ENCODE measurements around the gene PLXNA3. TPM values are rescaled to one million over a fixed set of nuclear protein-coding genes. Genes with fewer than 3 reads are reported as not detected.

The PLXNA3 gene
- total RNA-seq, 2 experiments from 2014 or later, result 48.9 to 53.6 TPM

DNA sequence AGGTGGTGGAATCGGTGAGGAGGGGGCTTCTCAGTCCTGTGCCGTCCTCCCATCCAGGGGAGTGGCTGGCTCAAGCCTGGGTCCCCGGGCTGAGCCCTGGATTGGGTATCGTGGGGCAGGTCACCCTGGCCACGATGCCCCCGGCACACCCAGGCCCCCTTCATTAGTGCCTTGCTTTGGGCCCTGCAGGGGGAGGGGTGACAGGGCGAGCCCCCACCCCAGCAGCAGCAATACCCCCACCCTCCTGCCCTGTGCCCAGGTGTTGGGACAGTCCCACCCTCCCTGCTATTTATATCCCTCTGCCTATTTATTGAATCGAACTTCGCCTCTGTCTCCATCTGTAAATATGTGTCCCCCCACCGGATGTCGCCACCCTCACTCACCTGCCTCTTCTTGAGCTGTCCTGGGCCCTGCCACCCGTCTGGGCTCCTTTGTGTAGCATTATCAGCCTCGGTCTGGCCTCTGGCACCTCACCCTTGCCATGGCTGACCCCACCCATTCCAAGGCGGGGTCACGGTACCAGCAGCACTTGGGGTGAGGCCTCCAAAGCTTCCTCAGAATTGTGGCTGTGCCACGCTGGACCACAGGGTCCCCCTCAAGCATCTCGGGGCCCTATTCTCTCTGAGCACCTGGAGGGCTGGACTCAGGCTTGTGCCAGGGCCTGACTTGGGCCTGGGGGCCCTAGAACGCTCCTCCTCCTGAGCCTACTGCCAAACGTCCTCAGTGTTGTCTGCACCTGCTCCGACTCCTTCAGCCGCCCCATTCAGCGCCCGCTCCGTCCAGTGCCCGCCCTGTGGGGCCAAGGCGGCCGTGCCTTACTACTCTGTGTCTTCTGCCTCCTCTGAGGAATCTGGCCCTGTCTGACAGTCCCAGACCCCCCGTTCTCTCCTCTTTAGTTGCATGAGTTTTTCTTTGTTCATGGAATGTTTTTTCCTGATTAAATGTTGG, 14.9 kb downstream of the PLXNA3 start:
- ChIA-PET CTCF (no interaction called here), POLR2A (interaction anchor here (0.7 kb wide), 1 partner anchor 116 kb away, joined by 3 read pairs; no protein-coding TSS in a partner anchor)
- no peak overlapping the region for H3K4me3 Mint-ChIP-seq
- no peaks in the 10 kb centered on the region for H3K27me3 Mint-ChIP-seq (ENCODE audit: low read depth)
- H3K4me1 Mint-ChIP-seq (ENCODE audit: low read depth), result peaks cover 16% of the 10 kb centered on the region
- H3K9me3 Mint-ChIP-seq (ENCODE audit: insufficient read depth), result no peaks in the 10 kb centered on the region
- ATAC-seq (peak; percentile 21), DNase-seq (no peak)
- peak overlapping the region; percentile 28 for H3K27ac Mint-ChIP-seq
- peaks cover 16% of the 10 kb centered on the region for H3K36me3 Mint-ChIP-seq (ENCODE audit: low read depth)

DNA sequence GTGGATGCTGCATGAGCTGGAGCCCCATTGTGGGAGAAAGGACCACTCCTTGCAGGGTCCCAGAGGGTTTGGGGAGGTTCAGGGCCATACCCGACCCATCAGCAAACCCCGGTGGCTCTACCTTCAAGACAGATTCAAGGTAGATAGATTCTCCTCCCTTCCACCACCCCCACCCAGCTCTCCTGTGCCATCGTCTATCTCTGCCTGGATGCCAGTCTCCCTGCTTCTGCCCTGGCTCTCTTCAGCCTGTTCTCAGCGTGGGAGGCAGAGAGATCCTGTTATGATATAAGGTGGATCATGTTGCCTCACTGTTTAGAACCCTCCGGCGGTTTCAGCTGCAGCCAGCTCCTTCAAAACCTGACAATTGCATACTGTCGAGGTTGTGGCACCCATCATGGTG, 15.6 kb downstream of the PLXNA3 start:
- Mint-ChIP-seq H3K36me3 (ENCODE audit: low read depth) (peaks cover 16% of the 10 kb centered on the region), H3K9me3 (ENCODE audit: insufficient read depth) (no peaks in the 10 kb centered on the region), H3K27ac (peak overlapping the region; percentile 28), H3K27me3 (ENCODE audit: low read depth) (no peaks in the 10 kb centered on the region), H3K4me1 (ENCODE audit: low read depth) (peaks cover 16% of the 10 kb centered on the region), H3K4me3 (no peak overlapping the region)
- ChIA-PET CTCF (no interaction called here), POLR2A (no interaction called here)
- ATAC-seq, result no peak
- no peak for DNase-seq

DNA sequence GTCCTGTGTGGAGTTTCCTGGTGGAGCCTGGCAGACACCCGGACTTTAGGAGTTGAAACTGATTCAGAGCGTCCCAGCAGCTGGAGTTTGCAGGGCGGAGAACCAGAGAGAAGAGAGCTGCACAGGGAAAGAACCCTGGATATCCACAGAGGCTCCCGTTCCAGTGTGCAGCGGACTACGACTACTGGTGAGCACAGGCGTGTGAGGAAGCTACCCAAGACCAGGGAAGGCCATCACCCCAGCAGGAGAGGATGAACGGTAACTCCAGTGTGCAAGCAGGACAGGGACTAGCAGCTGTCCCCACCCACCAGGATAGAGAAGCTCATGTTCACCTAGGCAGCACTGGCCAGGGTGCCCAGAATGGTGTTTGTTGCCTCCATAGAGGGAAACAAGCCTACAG, 18.7 kb downstream of the PLXNA3 start:
- H3K27ac Mint-ChIP-seq, result no peak overlapping the region
- ATAC-seq (no peak), DNase-seq (no peak)
- H3K27me3 Mint-ChIP-seq (ENCODE audit: low read depth), result no peaks in the 10 kb centered on the region
- H3K4me3 Mint-ChIP-seq, result no peak overlapping the region
- no peaks in the 10 kb centered on the region for H3K9me3 Mint-ChIP-seq (ENCODE audit: insufficient read depth)
- ChIA-PET POLR2A (interaction anchor here (0.7 to 1.7 kb wide), 3 partner anchors 14 to 23 kb away, joined by 3 to 4 read pairs (median 3); partner anchors contain the start of gene SLC10A3), CTCF (interaction anchor here (0.9 to 1.0 kb wide), 2 partner anchors 50 to 58 kb away, joined by 3 read pairs; no protein-coding TSS in a partner anchor)
- H3K36me3 Mint-ChIP-seq (ENCODE audit: low read depth), result peaks cover 13% of the 10 kb centered on the region
- H3K4me1 Mint-ChIP-seq (ENCODE audit: low read depth), result peaks cover 23% of the 10 kb centered on the region

DNA sequence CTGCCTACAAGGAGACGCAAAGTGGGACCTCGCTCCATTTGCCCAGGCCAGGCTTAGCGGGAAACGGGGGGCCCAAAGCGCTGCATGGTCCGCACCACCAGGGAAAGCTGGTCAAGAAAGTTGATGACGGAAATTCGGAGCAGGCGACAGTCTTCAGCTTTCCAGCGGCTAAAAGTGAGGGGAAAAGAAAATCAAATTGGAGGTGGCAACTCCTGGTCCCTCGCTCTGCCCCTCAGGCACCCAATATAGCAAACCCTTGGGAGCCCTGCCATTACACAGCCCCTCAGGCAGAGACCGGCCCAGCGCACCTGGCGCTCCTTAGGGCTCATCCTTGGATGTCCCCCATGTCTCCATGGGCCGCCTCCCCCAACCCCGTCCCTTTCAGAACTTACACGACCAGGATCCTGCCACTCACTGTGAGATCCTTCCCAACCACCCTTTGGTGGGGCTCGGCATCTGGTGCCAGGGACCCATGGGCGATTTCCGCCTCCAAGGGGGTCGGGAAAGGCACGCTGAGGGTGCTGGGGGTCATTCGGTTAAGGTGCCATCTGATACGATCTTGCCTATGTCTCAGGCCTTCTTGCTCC, 19.9 kb downstream of the PLXNA3 start:
- Mint-ChIP-seq H3K4me3 (peak overlapping the region; percentile 79), H3K27ac (peak overlapping the region; percentile 81), H3K27me3 (ENCODE audit: low read depth) (no peaks in the 10 kb centered on the region), H3K9me3 (ENCODE audit: insufficient read depth) (no peaks in the 10 kb centered on the region), H3K36me3 (ENCODE audit: low read depth) (peaks cover 11% of the 10 kb centered on the region), H3K4me1 (ENCODE audit: low read depth) (peaks cover 26% of the 10 kb centered on the region)
- POLR2A ChIA-PET, result interaction anchor here (1.0 to 1.7 kb wide), 5 partner anchors 11 to 79 kb away, joined by 3 to 4 read pairs (median 3); partner anchors contain the start of gene SLC10A3
- ATAC-seq, result no peak
- CTCF ChIA-PET, result interaction anchor here (1.0 kb wide), 1 partner anchor 49 kb away, joined by 3 read pairs; no protein-coding TSS in a partner anchor
- no peak for DNase-seq

- peak within 1 kb of the TSS; percentile 94 for H3K27ac Mint-ChIP-seq
- ATAC-seq, result peak; percentile 95
- H3K9me3 Mint-ChIP-seq (ENCODE audit: insufficient read depth), result no peaks in the 10 kb centered on the region
- peak; percentile 95 for DNase-seq
- H3K4me1 Mint-ChIP-seq (ENCODE audit: low read depth), result peaks cover 35% of the 10 kb centered on the region
- peak within 1 kb of the TSS; percentile 79 for H3K4me3 Mint-ChIP-seq
- H3K27me3 Mint-ChIP-seq (ENCODE audit: low read depth), result no peaks in the 10 kb centered on the region
- ChIA-PET CTCF (no interaction called here), POLR2A (interaction anchor here (1.0 to 1.1 kb wide), 2 partner anchors 24 to 80 kb away, joined by 3 to 4 read pairs; no protein-coding TSS in a partner anchor)
- H3K36me3 Mint-ChIP-seq (ENCODE audit: low read depth), result peaks cover 12% of the 10 kb centered on the region
Measured at GRCh38 chrX:154478728-154479622, 20.9 kb downstream of the PLXNA3 start, which contains the start of gene LAGE3. LAGE3 (minus strand) TSS chrX:154479281; CDS start chrX:154478915, 366 bp downstream.

DNA sequence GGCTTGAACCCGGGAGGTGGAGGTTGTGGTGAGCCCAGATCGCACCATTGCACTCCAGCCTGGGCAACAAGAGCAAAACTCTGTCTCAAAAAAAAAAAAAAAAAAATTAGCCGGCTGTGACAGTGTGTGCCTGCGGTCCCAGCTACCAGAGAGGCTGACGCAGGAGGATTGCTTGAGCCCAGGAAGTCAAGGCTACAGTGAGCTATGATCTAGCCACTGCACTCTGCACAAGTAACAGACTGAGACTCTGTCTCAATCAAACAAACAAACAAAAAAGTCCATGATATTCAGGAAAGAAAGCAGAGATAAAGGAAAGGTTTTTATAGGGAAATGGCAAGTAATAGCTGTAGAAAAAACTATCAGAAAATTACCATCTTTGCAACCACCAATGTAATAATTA, 23.1 kb downstream of the PLXNA3 start:
- no peak overlapping the region for H3K27ac Mint-ChIP-seq
- no peak for ATAC-seq
- POLR2A ChIA-PET, result interaction anchor here (1.0 kb wide), 1 partner anchor 9 kb away, joined by 3 read pairs; the partner anchor contains the start of gene SLC10A3
- no peak for DNase-seq
- H3K4me3 Mint-ChIP-seq, result no peak overlapping the region
- peaks cover 15% of the 10 kb centered on the region for H3K36me3 Mint-ChIP-seq (ENCODE audit: low read depth)
- H3K9me3 Mint-ChIP-seq (ENCODE audit: insufficient read depth), result no peaks in the 10 kb centered on the region
- CTCF ChIA-PET, result interaction anchor here (1.6 kb wide), 1 partner anchor 82 kb away, joined by 6 read pairs; the partner anchor contains the start of gene RPL10
- peaks cover 39% of the 10 kb centered on the region for H3K4me1 Mint-ChIP-seq (ENCODE audit: low read depth)
- H3K27me3 Mint-ChIP-seq (ENCODE audit: low read depth), result no peaks in the 10 kb centered on the region

GRCh38 chrX:154481911-154482601, 24.0 kb downstream of the PLXNA3 start:
- ATAC-seq (no peak), DNase-seq (no peak)
- Mint-ChIP-seq H3K9me3 (ENCODE audit: insufficient read depth) (no peaks in the 10 kb centered on the region), H3K27ac (no peak overlapping the region), H3K27me3 (ENCODE audit: low read depth) (no peaks in the 10 kb centered on the region), H3K4me1 (ENCODE audit: low read depth) (peaks cover 33% of the 10 kb centered on the region), H3K4me3 (no peak overlapping the region), H3K36me3 (ENCODE audit: low read depth) (peaks cover 12% of the 10 kb centered on the region)
- POLR2A ChIA-PET, result interaction anchor here (1.0 kb wide), 1 partner anchor 8 kb away, joined by 3 read pairs; the partner anchor contains the start of gene SLC10A3
- CTCF ChIA-PET, result interaction anchor here (1.6 kb wide), 1 partner anchor 83 kb away, joined by 6 read pairs; the partner anchor contains the start of gene RPL10

DNA sequence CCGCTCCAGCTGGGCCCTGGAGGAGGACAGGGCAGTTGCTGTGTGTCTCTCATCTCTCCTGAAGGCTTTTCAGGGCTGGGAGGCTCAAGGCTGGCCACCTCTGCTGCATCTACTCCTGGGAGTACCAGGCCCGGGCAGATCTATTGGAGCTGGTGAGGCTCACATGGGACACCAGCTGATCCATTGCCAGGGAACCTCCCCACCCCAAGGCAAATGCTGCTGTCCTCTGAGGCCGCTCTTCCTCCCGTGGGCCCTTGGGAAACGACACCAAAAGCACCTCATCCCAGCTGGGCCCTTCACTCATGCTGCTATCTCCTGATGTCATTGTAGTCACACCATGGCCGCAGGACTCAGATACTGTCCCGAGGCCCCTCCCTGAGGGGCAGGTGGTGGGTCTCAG, 24.7 kb downstream of the PLXNA3 start:
- no peak overlapping the region for H3K4me3 Mint-ChIP-seq
- ATAC-seq (no peak), DNase-seq (no peak)
- H3K9me3 Mint-ChIP-seq (ENCODE audit: insufficient read depth), result no peaks in the 10 kb centered on the region
- peaks cover 15% of the 10 kb centered on the region for H3K36me3 Mint-ChIP-seq (ENCODE audit: low read depth)
- ChIA-PET POLR2A (no interaction called here), CTCF (no interaction called here)
- peaks cover 31% of the 10 kb centered on the region for H3K4me1 Mint-ChIP-seq (ENCODE audit: low read depth)
- no peak overlapping the region for H3K27ac Mint-ChIP-seq
- H3K27me3 Mint-ChIP-seq (ENCODE audit: low read depth), result no peaks in the 10 kb centered on the region

GRCh38 chrX:154483325-154483724, 25.2 kb downstream of the PLXNA3 start:
- Mint-ChIP-seq H3K4me1 (ENCODE audit: low read depth) (peaks cover 34% of the 10 kb centered on the region), H3K4me3 (no peak overlapping the region), H3K9me3 (ENCODE audit: insufficient read depth) (no peaks in the 10 kb centered on the region), H3K27me3 (ENCODE audit: low read depth) (no peaks in the 10 kb centered on the region), H3K27ac (no peak overlapping the region), H3K36me3 (ENCODE audit: low read depth) (peaks cover 19% of the 10 kb centered on the region)
- ChIA-PET CTCF (no interaction called here), POLR2A (no interaction called here)
- no peak for DNase-seq
- no peak for ATAC-seq

DNA sequence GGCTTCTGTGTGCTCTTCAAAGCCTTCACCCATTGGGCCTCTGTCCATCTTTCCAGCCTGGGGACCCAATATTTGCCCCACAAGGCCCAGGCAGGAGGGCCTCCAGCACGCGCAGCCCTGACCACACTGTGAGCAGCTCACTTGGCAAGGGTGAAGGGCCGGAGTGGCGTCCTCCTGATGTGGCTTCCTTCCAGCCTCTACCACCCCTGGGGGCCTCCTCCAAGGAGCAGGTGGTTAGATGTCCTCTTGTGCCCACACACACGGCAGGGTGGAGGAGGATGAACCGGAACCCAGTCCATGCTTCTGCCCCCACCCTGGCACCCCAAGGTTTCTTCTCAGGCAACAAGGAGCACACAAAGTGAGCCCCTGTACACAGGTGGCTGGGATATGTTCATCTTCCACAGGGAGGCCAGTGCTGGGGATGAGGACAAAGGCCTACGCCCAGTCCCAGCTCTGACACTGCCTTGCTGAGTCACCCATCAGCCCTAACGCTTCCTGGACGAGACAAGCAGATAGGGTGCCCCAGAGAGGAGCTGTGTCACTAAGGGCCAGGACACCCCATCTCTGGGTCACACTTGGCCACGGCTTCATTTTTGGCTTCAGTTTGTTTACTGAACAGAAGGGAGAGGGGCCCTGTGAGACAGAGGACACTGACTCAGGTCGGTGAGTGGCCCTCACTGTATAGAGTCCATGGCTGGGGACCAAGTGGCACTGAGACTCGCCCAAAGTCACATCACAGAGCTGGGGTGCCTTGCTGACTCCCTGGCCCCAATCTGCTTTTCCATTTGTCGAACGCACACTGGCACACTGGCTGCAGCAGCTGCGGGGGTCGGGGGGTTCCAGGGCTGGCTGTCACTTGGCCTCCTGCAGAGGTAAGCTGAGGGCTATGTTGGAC, 26.4 kb downstream of the PLXNA3 start:
- CTCF ChIA-PET, result no interaction called here
- ATAC-seq (no peak), DNase-seq (no peak)
- Mint-ChIP-seq H3K36me3 (ENCODE audit: low read depth) (peaks cover 23% of the 10 kb centered on the region), H3K27ac (no peak overlapping the region), H3K4me3 (peak overlapping the region; percentile 69), H3K9me3 (ENCODE audit: insufficient read depth) (no peaks in the 10 kb centered on the region), H3K27me3 (ENCODE audit: low read depth) (no peaks in the 10 kb centered on the region), H3K4me1 (ENCODE audit: low read depth) (peaks cover 37% of the 10 kb centered on the region)
- POLR2A ChIA-PET, result interaction anchor here (0.5 to 1.6 kb wide), 2 partner anchors 45 to 86 kb away, joined by 3 to 6 read pairs; partner anchors contain the start of gene RPL10
